ENCODE measurements around the gene ELOVL5. TPM values are rescaled to one million over a fixed set of nuclear protein-coding genes. Genes with fewer than 3 reads are reported as not detected.

The ELOVL5 gene
- total RNA-seq, 1 experiment from 2014 or later = 71.7 TPM

DNA sequence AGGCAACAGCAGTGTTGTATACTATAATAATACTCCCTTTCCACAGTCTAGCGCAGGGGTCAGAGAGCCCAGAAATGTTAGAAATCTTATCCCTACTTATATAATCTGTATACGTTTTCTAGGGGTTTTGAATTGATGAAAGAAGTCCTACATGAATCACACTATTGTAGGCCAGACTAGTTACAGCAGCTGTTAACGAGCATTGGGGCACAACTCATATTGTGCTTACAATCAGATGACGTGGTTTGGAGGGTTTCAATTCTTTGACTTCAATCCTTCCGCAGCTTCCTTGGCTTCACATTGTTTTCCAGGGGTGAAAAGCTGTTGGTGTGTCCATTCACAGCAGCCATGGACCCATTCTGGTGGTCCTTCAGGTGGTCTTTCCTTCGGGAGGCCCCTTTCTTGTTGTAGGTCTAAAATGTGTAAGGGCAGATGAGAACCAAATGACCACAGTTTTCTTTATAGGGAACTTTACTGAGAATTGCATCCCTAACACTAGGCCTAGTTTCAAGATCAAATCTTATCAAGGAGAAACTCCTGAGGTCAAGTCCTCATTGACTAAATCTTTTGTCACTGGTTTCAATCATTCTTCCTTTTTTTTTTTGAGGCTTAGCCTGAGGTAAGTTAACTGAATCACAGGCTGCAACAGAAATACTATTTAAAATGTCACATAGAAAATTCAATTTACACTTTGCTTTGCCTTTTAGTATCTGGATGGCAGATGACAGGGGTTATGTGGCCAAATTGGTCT, 79.7 kb downstream of the ELOVL5 start:
- Histone ChIP-seq H3K4me3 (no peak overlapping the region), H3K27ac (no peak overlapping the region)

DNA sequence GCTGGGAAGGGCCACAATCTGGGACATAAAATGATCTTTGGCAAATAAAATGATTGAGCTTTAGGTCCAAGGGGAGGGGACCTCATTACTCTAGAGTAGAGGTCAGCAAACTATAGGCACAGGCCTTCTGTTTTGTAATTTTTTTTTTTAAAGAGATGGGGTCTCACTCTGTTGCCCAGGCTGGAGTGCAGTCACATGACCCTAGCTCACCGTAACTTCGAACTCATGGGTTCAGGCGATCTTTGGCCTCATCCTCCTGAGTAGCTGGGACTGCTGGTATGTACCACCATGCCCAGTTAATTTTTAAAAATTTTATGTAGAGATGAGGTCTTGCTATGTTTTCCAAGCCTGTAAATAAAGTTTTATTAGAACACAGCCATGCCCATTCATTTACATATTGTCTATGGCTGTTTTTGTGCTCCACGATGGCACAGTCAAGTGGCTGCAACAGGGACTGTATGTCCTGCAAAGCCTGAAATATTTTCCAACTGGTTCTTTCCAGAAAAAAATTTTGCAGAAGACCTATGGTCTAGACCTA, 82.1 kb downstream of the ELOVL5 start:
- H3K36me3 ChIP-seq = peaks cover 21% of the 10 kb centered on the region
- H3K4me1 ChIP-seq = no peaks in the 10 kb centered on the region
- H3K27ac ChIP-seq = no peak overlapping the region
- no peak for DNase-seq
- no peaks in the 10 kb centered on the region for H3K27me3 ChIP-seq
- H3K9me3 ChIP-seq (replicated peaks) = no peaks in the 10 kb centered on the region
- H3K4me3 ChIP-seq = no peak overlapping the region

More for the DNA sequence above, 79.7 kb downstream of the ELOVL5 start:
- Histone ChIP-seq H3K36me3 (peaks cover 22% of the 10 kb centered on the region), H3K27me3 (no peaks in the 10 kb centered on the region), H3K9me3 (replicated peaks) (no peaks in the 10 kb centered on the region), H3K4me1 (peaks cover 10% of the 10 kb centered on the region; the same call in 1 of the 2 replicates)
- no peak for DNase-seq

DNA sequence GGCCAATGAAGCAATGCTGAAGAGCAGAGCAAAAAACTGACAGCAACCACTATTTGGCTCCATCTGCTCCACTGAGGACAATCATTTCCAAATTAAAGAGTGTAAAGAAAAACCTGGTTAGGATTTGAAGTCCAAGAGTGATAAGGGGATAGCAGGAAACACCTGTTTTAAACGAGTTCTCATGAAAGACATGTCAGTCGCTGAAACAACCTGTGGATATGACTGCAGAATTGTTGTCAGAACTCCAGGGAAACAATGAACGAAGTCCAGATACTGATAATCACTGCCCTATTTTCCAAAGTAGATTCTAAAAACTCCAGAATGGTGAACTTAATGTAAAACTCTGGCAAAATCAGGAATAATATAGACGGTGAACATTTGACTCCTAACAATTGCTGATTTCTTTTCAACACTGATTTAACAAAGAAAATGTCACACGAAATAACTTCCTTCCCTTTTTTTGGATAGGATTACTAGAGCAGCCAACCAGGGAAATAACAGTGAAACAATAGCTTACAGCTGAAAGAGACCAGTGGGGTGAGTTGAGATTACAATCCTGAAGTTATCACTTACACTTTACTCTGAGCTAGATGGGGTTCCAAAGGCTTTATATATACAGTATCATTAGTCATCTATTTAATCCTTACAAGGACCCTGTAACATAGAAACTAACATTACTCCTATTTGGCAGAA, 83.7 kb downstream of the ELOVL5 start:
- no peak overlapping the region for H3K4me3 ChIP-seq
- no peaks in the 10 kb centered on the region for H3K9me3 ChIP-seq (replicated peaks)
- no peaks in the 10 kb centered on the region for H3K27me3 ChIP-seq
- peaks cover 32% of the 10 kb centered on the region for H3K36me3 ChIP-seq
- H3K27ac ChIP-seq = no peak overlapping the region
- no peaks in the 10 kb centered on the region for H3K4me1 ChIP-seq
- DNase-seq = no peak

DNA sequence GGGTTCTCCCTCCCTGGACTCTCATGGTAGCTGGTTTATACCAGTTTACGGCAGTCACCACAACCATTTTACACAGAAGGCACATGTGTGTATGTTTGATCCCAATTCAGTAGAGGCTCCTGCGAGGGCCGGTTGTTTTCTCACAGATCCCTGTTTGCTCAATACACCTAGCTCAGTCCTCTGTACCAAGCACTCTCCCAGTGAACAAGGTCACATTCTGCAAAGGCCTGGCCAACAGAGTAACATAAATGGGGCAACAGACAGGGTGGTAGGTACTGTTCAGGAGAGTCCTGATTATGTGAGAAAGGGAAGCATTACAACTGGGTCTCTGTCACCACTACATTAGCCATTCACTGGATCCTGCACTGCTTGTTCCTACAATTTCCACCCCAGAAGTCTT, 84.4 kb downstream of the ELOVL5 start:
- peaks cover 29% of the 10 kb centered on the region for H3K36me3 ChIP-seq
- no peak for DNase-seq

DNA sequence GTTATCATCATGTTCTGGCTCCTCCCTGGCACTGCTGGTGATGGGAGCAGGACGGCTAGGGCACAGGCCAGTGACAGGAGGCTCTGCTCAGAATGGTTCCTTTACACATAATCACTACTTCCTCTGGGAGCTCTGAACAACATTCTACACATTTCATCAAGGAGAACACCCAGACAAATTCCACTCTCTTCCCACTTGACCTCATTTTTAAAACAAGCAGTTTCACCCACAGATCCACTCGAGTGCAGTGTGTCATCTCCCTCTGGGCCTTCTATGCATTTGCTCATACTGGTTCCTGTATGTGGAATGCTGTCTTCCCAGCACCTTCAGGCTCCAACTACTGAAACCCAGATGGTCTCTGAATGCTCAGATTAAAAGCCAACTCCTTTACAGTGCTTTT, 84.8 kb downstream of the ELOVL5 start:
- Histone ChIP-seq H3K27me3 (no peaks in the 10 kb centered on the region), H3K36me3 (peaks cover 27% of the 10 kb centered on the region)

More for the DNA sequence above, 84.4 kb downstream of the ELOVL5 start:
- H3K9me3 ChIP-seq (replicated peaks) = no peaks in the 10 kb centered on the region
- H3K27me3 ChIP-seq = no peaks in the 10 kb centered on the region
- H3K4me1 ChIP-seq = no peaks in the 10 kb centered on the region
- H3K27ac ChIP-seq = no peak overlapping the region
- no peak overlapping the region for H3K4me3 ChIP-seq

DNA sequence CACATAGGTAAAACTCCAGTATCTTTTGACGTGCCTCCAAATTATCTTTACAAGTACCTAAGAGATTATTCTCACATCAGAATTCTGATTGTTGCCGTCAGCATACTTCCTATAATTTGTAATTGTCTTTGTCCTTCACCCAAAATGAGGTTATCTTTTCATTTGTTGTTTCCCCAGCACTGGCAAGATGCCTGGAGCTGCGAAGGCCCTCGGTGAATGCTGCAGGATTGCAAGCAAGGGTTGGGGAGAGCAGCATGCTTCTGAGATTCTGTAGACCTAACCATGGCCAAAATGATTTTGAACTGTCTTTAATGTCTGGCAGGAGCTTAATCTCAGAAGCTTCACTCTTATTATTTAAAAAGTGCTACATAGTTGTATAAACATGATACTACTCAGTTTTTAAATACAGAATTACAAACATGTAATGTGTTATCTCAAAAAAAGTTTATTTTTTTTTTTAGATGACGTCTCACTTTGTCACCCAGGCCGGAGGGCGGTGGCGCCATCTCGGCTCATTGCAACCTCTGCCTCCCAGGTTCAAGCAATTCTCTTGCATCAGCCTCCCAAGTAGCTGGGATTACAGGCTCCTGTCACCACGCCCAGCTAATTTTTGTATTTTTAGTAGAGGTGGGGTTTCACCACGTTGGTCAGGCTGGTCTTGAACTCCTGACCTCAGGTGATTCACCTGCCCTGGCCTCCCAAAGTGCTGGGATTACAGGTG, 88.7 kb downstream of the ELOVL5 start:
- Histone ChIP-seq H3K9me3 (replicated peaks) (no peaks in the 10 kb centered on the region), H3K27me3 (no peaks in the 10 kb centered on the region), H3K36me3 (peaks cover 16% of the 10 kb centered on the region), H3K4me3 (no peak overlapping the region), H3K27ac (no peak overlapping the region), H3K4me1 (no peaks in the 10 kb centered on the region)
- DNase-seq = no peak

More for the DNA sequence above, 84.8 kb downstream of the ELOVL5 start:
- no peak overlapping the region for H3K27ac ChIP-seq
- no peaks in the 10 kb centered on the region for H3K4me1 ChIP-seq
- no peaks in the 10 kb centered on the region for H3K9me3 ChIP-seq (replicated peaks)
- no peak overlapping the region for H3K4me3 ChIP-seq
- no peak for DNase-seq

DNA sequence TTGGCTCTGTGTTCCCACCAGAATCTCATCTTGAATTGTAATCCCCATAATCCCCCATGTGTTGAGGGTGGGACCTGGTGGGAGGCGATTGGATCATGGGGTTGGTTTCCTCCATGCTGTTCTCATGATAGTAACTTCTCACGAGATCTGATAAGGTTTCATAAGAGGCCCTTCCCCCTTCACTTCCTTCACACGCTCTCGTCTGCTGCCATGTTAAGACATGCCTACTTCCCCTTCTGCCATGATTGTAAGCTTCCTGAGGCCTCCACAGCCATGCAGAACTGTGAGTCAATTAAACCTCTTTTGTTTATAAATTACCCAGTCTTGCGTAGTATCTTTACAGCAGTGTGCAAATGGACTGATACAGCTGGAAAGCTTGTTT, 90.0 kb downstream of the ELOVL5 start:
- Histone ChIP-seq H3K4me3 (no peak overlapping the region), H3K27ac (no peak overlapping the region), H3K27me3 (no peaks in the 10 kb centered on the region), H3K4me1 (no peaks in the 10 kb centered on the region), H3K9me3 (replicated peaks) (no peaks in the 10 kb centered on the region), H3K36me3 (peaks cover 16% of the 10 kb centered on the region)
- no peak for DNase-seq

DNA sequence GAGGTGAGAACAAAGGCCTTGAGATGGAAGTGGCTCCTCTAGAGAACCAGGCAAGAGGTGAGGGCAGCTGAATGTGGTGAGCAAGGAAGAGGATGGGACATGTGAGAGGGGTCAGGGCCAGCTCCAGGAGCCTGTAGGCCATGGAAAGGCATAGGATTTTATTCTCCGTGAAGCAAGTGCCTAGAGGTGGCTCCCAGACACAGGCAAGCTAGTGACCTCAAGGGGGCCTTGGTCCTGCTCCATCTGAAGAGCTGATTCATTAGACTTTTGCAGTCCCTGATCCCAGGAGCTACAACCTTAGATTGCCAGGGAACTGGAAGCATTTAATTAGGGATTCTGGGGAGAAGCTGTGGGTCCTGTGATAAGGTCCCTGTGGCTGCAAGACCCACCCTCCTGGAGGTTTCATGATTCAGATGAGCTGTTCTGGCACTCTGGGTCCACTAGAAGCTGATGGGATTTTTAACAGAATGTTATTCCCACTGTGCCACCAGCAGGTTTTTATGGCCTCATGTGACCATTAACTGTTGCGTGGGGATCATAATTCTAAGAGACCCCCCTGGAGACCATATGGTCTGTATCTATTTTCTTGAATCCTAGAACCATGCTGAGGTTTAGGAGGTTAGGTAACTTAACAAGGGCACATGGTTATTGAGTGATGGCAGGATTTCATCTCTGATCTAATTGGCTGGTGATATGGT, 90.5 kb downstream of the ELOVL5 start:
- H3K36me3 ChIP-seq = peaks cover 16% of the 10 kb centered on the region; the same call in 1 of the 2 replicates
- no peaks in the 10 kb centered on the region for H3K27me3 ChIP-seq
- no peaks in the 10 kb centered on the region for H3K9me3 ChIP-seq (replicated peaks)
- no peaks in the 10 kb centered on the region for H3K4me1 ChIP-seq
- DNase-seq = no peak
- no peak overlapping the region for H3K4me3 ChIP-seq
- H3K27ac ChIP-seq = no peak overlapping the region

DNA sequence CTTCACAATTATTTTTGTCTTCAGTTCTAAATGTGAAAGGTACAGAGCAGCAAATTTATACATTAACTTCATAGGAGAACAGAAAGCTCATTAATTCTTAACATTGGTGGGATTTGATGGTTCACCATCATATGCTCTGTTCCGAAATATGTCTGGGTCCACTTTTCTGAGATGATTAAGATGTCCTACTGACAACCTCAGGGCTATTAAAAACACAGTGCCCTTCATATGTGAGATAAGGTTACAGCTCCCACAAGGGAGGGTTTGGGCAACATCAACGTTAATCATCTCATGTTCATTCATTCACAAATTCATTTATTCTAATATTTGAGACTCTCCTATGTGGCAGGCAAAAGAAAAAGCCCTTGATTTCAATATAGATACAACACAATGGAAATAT, 91.2 kb downstream of the ELOVL5 start:
- DNase-seq = no peak
- Histone ChIP-seq H3K27ac (no peak overlapping the region), H3K36me3 (peaks cover 16% of the 10 kb centered on the region; the same call in 1 of the 2 replicates), H3K4me1 (no peaks in the 10 kb centered on the region), H3K4me3 (no peak overlapping the region), H3K9me3 (replicated peaks) (no peaks in the 10 kb centered on the region), H3K27me3 (no peaks in the 10 kb centered on the region)

DNA sequence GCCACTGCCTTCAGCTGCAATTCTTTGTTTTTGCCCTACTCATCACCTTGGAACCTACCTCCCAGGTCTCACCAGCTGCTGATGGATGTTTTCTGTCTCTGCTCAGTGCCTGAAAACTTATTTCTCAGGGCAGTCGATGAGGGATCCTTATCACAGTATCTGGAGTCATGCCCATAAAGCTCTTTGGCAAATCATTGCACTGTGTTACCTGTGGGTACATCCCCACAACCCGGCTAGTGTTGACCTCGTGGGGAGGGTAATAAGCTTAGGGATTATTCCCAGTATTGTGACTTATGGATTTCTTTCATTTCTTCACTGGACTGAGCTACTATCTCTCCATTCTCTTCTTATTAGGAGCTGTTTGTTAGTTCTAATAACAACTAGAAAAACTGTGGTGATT, 91.7 kb downstream of the ELOVL5 start:
- H3K4me1 ChIP-seq = no peaks in the 10 kb centered on the region
- H3K27ac ChIP-seq = no peak overlapping the region
- H3K9me3 ChIP-seq (replicated peaks) = no peaks in the 10 kb centered on the region
- no peaks in the 10 kb centered on the region for H3K27me3 ChIP-seq
- peaks cover 15% of the 10 kb centered on the region; the same call in 1 of the 2 replicates for H3K36me3 ChIP-seq
- H3K4me3 ChIP-seq = no peak overlapping the region
- DNase-seq = no peak

DNA sequence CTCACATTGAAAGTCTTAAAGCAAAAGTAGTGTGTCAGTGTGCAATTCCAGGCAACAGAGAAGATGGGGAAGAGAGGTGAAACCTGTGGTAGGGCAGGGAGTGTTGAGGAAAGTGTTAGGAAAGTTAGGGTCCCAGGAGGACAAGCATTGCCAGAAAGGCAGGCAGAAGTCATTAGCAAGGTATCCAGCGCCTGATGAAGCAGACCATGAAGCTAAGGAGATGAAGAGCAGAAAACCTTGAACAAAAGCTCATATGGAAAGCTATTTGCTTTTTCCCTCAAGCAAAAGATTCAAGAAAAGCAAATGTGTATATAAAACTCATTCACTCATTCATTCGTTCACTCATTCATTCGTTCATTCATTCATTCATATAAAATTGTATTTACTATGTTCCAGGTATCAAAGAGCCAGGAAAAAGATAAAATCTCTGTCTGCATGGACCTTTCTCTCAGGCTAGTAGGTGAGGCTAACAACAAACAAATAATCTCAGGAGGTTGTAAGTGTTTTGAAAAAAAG, 96.5 kb downstream of the ELOVL5 start:
- Histone ChIP-seq H3K27me3 (no peaks in the 10 kb centered on the region), H3K9me3 (replicated peaks) (no peaks in the 10 kb centered on the region), H3K4me3 (no peak overlapping the region), H3K36me3 (no peaks in the 10 kb centered on the region), H3K27ac (no peak overlapping the region), H3K4me1 (no peaks in the 10 kb centered on the region)
- no peak for DNase-seq

DNA sequence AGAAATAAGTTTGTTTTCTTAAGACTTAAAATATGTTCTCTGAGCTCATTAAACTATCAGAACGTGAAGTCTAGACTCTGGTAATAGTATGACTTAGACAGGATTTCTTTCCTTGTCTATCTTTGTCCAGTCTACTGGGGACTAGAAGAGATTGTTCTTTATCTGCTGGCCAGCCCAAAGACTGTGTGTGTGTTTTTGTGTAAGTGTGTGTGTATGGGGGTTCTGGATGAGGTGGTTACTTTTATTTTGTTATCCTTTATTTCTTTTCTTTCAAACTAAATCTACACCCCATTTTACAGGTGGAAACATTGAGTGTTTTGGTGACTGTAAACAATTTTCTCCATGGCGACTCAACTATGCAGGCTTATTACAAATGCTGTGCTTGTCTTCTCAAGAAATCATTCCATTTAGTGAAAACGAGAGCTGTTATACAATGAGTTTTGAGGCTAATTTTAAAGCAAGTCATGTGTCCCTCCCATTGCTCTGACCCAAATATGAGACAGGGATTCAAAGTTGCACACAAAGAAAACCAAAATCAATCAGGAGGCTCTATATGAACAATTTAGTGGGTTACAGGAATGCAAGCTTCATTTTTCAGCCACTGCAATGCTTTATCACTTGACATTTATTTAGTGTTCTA, 97.6 kb downstream of the ELOVL5 start:
- Histone ChIP-seq H3K27ac (no peak overlapping the region), H3K9me3 (replicated peaks) (no peaks in the 10 kb centered on the region), H3K36me3 (no peaks in the 10 kb centered on the region), H3K27me3 (no peaks in the 10 kb centered on the region), H3K4me1 (no peaks in the 10 kb centered on the region), H3K4me3 (no peak overlapping the region)
- DNase-seq = no peak

DNA sequence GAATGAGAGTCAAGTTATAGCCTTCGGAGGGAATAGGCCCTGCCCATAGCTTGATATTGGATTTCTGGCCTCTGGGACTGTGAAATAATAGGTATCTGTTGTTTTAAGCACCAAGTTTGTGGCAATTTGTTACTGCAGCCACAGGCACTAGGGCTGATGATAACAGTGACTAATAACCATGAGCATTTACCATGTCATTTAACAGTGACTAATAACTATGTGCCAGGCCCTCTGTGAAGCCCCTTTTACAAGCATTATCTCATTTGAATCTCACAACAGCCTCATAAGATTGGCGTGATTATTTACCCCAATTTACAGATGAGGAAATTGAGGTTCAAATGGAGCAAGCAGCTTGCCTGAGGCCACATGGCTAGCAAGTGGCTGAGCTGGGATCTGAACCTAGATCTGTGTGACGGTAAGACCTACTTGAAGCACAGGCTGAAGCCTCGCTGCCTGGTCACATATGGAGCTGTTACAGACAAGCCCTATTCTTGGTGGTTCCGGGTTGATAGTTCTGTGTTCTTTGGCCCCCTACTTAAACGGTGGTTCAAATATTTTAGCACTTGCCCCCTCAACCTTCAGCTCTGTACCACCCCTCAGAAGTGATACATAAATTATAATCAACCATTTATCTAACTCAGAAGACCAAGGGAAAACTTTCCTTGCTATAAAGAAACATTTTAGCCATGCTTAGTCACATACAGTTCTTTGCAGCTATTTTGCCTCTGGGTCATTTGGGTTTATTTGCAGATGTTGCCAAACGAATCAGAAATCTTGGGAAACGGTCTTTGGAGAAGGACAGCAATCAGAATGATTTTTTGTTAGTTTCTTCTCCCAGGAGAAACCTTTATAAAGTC, 98.3 kb downstream of the ELOVL5 start:
- Histone ChIP-seq H3K36me3 (no peaks in the 10 kb centered on the region), H3K9me3 (replicated peaks) (no peaks in the 10 kb centered on the region), H3K27me3 (no peaks in the 10 kb centered on the region), H3K27ac (no peak overlapping the region), H3K4me1 (no peaks in the 10 kb centered on the region), H3K4me3 (no peak overlapping the region)
- no peak for DNase-seq

Data from SJCRH30 (cell line).